GM18907 (cell line): ENCODE results near the gene SOHLH1.

Experiments
- ATAC-seq: cut with Tn5 transposase; IDR thresholded peaks from one replicate; pipeline ENCODE4 v1.9.1; 2021; ENCODE audit warnings: mild to moderate bottlenecking, moderate library complexity; ENCODE audit not compliant: unreplicated experiment

The SOHLH1 gene

GRCh38 chr9:135729480-135729879, 30.2 kb upstream of the SOHLH1 start:
- no peak for ATAC-seq

GRCh38 chr9:135728436-135729110, 29.3 kb upstream of the SOHLH1 start:
- ATAC-seq: no peak

- ATAC-seq: no peak
These were observed 28.1 kb upstream of the SOHLH1 start for GRCh38 chr9:135727257-135727875.

- ATAC-seq: no peak
These were observed 27.0 kb upstream of the SOHLH1 start for GRCh38 chr9:135726138-135726853.

GRCh38 chr9:135724186-135724787, 25.0 kb upstream of the SOHLH1 start:
- ATAC-seq: no peak

GRCh38 chr9:135722365-135722764, 23.1 kb upstream of the SOHLH1 start:
- ATAC-seq: no peak

GRCh38 chr9:135719472-135719871, 20.2 kb upstream of the SOHLH1 start:
- no peak for ATAC-seq

- ATAC-seq: no peak
These were observed 19.3 kb upstream of the SOHLH1 start for GRCh38 chr9:135718616-135719015.

- ATAC-seq: no peak
These were observed 18.1 kb upstream of the SOHLH1 start for GRCh38 chr9:135717410-135717809.

- no peak for ATAC-seq
These were observed 16.8 kb upstream of the SOHLH1 start for GRCh38 chr9:135716045-135716444.

- no peak for ATAC-seq
These were observed 15.8 kb upstream of the SOHLH1 start for GRCh38 chr9:135715056-135715595.

- no peak for ATAC-seq
These were observed 15.2 kb upstream of the SOHLH1 start for GRCh38 chr9:135714242-135715055.

- ATAC-seq: no peak
These were observed 13.5 kb upstream of the SOHLH1 start for GRCh38 chr9:135712613-135713295.

GRCh38 chr9:135711881-135712280, 12.6 kb upstream of the SOHLH1 start:
- no peak for ATAC-seq

GRCh38 chr9:135711391-135711790, 12.1 kb upstream of the SOHLH1 start:
- no peak for ATAC-seq

GRCh38 chr9:135708164-135708563, 8.9 kb upstream of the SOHLH1 start:
- no peak for ATAC-seq

GRCh38 chr9:135707252-135708138, 8.2 kb upstream of the SOHLH1 start:
- ATAC-seq: no peak

GRCh38 chr9:135706288-135706687, 7.0 kb upstream of the SOHLH1 start:
- ATAC-seq: no peak

GRCh38 chr9:135705376-135705775, 6.1 kb upstream of the SOHLH1 start:
- ATAC-seq: no peak
